ENCODE results near the gene SLC41A3.

SLC41A3 gene

DNA sequence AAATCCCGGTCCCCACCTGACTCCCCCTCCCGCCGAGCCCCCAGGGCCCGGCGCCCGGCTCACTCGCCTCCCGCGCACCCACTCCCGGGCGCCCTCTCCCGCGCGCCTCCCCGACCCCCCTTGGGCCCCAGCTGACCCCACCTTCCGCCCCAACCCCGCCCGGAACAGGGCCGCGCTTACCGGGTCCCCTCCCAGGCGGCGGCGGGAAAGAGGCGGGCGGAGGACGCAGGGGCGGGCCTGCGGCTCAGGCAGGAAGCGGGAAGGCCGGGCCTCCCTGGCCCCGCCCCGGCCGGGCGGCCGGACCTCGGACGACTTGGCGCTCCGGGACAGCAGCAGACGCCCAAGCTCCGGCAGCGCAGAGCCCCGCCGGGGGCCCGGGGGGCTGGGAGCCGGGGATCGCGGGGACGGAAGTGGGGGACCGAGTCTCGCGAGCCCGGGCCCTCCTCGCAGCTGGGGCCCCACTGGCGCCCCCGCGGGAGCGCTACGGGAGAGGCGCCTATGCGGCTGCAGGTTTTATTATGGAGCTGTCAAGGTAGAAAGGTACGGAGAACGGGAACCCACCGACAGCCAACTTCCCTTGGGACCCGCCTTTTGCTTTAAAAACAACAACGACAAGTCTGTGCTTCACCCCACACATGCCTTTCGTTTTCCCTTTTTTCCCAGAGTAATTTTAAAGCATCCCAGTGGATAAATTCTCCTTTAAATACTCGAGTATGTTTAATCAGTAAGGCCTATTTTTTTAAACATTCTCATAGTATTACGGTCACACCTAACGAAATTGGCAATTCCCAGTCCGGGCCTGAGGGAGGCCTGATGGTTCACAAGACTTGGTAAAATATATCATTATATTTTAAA, at the start of gene SLC41A3:
Gene SLC41A3 (minus strand): TSS at position 212 of the 855 bp plus-strand sequence. CDS start 15,905 bp downstream, outside the sequence.
- DNase-seq: peak; percentile 93

- DNase-seq: no peak
These were observed 49.7 kb upstream of the SLC41A3 start for GRCh38 chr3:126133606-126134005.

DNA sequence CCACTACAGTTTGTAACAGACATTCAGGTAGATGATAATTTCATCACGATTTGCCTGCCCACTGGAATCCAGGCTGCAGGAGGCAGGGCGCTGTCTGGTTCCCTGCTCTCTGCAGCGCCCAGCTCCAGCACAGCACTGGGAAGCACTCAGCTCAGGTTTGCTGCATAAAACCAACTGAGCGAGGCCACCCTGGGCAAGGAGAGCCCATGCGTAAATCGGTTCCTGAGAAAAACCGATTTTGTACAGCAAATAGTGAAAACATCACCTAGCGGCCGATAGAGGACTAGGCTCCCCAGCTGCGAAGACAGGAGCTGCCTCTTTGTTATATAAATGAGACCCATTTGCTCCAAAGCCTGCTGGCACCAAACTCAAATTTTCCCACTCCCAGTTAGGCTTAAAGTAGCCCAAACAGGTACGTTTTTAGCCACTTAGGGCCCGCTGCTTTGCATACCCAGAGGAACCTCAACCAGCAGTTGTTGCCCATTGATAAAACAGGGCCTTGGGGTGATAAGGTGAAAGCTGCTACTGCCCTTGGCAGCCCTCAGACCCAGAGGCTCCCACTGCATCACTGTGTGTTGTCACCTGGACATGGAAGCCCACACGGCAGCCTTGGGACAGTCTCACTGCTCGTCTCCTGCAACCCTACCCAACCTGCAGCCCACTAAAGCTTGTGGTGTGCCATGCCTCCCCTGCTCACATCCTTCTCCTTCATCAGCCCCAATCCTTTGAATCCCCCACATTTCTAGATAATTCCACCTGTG, 49.0 kb upstream of the SLC41A3 start:
- DNase-seq: no peak

DNA sequence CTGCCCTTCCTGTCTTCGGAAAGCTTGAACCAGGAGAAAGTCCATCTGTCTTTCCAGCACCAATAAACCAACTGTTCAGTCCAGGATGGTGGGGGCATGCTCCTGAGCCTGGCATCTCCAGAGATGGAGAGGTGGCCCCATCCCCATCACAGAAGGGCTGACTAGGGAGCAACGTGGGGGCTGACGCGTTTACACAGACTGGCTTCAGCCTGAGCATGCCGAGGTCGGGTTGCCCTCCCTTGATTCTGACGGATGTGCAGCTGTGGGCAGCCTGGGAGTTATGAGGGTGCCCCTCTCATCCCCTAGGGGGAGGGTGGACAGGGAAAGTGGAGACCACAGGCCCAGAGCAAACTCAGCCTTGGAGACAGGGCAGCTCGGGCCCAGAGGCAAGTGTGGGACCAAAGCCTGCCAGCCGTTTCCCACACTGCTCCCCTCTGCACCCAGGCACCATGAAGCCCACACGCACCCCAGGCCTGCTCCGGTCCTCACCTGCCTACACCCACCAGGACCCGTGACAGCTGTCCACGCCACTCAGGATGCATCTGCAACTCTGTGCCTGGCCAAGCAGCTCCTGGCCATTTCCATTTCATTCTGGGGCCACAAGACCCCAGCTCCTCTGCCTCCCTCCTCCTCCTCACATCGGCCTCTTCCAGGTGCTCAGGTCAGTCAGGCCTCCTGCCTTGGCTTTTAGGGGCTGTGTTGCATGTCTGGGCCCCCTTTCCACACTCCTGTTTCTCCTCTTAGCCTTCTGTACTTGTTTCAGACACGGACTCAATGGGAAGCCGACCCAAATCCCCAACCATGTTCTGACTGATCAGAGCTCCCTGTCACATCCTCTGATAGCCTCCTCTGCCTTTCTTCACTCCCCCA, 48.2 kb upstream of the SLC41A3 start:
- DNase-seq: no peak

DNA sequence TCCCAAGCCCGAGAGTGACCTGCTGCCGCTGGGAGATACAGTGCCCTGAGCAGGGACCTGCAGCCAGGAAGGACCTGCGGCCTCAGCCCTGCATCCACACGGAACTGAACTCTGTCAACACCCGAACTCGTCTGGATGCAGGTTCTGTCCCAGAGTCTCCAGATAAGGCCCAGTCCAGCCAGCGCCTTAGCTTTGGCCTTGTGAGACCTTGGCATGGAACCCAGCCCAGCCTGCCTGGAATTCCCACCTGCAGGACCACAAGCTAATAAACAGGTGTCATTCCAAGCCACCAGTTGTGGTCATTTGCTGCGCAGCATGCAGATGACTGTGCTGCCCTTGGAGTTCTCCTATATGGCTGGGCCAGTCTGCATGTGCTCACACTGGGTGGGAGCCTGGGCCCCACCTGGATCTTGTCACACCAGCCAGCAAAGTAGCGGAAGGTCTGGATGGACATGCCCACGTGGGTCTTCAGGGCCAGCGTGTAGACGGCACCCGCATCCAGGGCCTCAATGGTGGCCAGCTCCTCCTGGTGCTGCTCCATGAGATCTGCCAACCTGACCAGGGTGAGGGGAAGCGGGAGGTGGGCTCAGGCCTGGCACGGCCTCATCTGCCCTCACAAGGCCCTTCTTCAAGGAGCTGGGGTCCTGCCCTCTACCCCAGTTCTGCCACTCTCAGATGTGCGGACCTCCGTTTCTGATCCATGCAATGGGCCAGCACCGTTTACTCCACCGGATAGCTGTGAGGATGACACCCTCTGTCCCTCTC, 47.2 kb upstream of the SLC41A3 start:
- DNase-seq: no peak

DNA sequence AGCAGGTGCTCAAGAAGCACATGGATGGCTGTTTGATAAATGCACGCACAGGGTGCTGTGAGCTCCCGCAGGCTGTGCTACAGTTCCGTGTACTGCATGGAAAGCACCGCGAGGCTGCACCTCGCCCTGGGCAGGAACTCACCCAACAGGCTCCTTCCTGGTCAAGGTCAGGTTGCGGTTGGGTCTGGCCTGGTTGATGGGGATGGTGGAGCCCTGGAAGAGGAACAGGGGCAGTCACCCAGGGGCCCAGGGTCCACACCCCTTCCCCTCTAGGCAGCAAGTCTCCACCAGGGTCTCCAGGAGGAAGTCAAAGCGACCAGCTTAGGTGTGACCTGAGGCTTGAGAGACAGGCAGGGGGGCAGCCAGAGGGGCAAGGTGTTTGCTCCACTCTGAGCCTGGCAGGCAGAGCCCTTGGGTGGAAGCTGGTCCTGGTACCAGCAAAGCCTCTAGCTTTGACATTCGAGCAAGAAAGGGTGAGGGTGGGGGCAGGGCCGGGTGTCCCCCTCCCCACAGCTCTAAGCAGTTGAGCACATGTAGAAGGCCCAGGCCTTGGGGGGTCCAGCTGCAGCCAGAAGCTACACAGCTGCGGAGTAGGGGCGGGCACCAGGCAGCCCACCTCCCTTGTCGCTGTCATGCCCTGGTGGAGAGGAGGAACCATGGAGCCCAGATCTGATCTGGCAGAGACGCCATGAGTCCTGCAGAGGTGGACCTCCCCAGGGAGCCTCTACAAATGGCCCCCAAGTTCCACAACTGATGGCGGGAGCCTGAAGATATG, 46.3 kb upstream of the SLC41A3 start:
- DNase-seq: no peak

GRCh38 chr3:126129398-126129891, 45.5 kb upstream of the SLC41A3 start:
- DNase-seq: no peak

- DNase-seq: no peak
These were observed 44.8 kb upstream of the SLC41A3 start for GRCh38 chr3:126128504-126129397.

GRCh38 chr3:126127904-126128303, 44.0 kb upstream of the SLC41A3 start:
- DNase-seq: no peak

- DNase-seq: no peak
These were observed 43.5 kb upstream of the SLC41A3 start for GRCh38 chr3:126127452-126127851.

GRCh38 chr3:126126811-126127431, 43.0 kb upstream of the SLC41A3 start:
- DNase-seq: no peak

DNA sequence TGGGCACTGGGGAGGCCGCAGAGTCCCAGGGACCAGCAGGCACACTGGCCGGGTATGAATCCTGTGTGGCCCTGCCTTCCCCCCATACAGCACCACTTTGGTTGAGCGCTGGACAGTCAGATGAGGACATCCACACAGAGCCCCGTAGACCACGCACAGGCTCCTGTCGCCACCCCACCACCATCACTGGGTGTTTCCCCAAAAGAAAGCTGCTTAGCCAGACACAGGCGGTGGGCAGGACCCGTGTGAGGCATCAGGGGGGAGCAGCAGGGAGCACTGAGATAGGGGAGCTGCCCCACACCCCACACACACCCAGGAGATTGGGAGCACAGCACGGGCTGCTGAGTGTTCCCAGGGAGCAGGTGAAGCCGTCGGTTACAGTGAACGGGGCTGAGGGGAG, 42.4 kb upstream of the SLC41A3 start:
- no peak for DNase-seq

DNA sequence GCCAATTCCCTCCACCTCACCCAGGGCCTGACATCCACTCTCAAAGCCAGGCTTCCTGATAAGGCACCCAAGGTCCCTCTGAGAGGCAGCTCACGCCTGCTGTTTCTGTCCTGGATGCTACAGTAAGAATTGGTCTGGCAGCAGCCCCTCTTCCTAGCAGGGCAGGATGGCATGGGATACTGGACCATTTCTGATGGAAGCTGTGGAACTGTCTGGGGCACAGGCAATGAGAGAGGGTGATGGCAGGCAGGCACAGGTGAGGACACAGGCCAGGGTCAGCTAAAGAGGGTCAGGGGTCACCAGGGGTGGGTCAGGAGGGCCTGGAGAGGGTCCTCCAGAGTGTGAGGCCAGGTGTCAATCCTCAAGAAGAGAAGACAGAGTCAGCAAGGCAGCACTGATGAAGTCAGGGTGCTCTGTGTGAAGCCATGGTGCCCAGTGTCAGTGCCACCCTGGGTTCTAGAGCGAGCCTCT, 41.9 kb upstream of the SLC41A3 start:
- DNase-seq: no peak

DNA sequence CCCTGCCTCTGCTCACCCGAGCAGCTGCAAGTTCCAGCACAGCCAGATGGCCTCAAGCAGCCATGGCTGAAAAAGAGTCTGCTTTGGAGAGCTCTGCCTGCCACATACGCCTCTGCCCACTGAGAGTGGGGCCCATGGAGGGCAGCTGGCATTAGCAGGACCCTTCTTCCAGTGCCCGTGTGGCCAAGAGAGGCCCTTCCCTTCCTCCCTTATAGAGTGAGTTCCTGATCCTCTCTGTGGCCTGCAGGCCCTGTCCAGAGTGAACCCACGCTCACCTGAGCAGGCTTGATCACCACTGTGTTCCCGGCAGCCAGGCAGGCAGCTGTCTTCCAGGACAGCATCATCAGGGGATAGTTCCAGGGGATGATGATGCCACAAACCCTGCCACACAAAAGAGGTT, 41.4 kb upstream of the SLC41A3 start:
- no peak for DNase-seq

GRCh38 chr3:126124896-126125295, 41.0 kb upstream of the SLC41A3 start:
- DNase-seq: no peak

GRCh38 chr3:126124148-126124868, 40.4 kb upstream of the SLC41A3 start:
- no peak for DNase-seq

DNA sequence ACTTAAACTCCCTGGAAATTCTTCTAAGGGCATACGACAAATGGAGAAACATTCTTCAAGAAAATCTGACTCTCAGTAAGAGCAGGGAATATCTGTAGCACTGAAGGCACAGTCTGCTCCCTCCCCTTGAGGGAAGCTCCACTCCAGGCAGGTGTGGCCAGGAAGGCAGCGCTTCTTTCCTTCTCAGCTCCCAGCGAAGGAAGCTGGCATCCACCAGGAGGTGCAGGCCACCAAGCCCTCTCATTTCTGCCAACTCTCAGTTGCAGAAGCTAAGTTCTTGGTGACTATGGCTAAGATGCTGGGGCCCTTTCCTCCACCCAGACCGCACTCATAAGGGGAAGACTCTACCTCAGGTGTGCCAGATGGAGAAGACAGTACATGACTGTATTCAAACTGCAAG, 37.7 kb upstream of the SLC41A3 start:
- no peak for DNase-seq

DNA sequence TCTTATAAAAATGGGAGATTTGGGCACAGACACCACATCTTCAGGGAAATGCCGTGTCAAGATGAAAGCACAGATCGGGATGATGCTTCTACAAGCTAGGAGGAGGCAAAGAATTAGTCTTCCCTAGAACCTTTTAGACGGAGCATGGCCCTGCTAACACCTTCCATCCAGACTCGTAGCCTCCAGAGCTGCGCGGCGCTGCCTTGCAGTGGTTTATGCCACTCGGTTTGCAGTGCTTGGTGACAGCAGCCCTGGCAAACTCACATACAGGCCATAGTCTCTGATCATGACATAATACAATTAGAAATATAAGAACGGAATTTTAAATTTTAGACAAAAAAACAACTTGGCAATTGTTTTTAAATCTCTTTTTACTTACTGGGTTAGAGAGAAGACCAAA, 37.1 kb upstream of the SLC41A3 start:
- no peak for DNase-seq

- no peak for DNase-seq
These were observed 36.1 kb upstream of the SLC41A3 start for GRCh38 chr3:126119976-126120375.
